Epithelial cell of proximal tubule (primary cell): ENCODE measurements around the gene SRCAP. TPM values are rescaled to one million over a fixed set of nuclear protein-coding genes. Genes with fewer than 3 reads are reported as not detected.

ENCODE experiments used
- DNase-seq: peaks from one replicate; pipeline ENCODE4 v3.0.0-alpha.2; 2011; ENCODE audit warnings: low read depth
- H3K4me3 ChIP-seq: 2 replicates; pipeline ENCODE4 v1.5.1; 2011; ENCODE audit warnings: low read depth, mild to moderate bottlenecking, low read length
- total RNA-seq: library from RNA; depleted of rRNA; stranded (reverse); fragments of >200 nt; gene quantifications from 2 replicates; pipeline ENCODE4 v1.2.3, GENCODE V29; 2015
- TF ChIP-seq, protein P1 (sequence below): conservative IDR thresholded peaks from 2 replicates; pipeline ENCODE4 v1.5.1; 2012; ENCODE audit warnings: low read depth, mild to moderate bottlenecking, low read length

Gene SRCAP
- total RNA-seq, 1 donor from 2014 or later: 11.8 TPM

DNA sequence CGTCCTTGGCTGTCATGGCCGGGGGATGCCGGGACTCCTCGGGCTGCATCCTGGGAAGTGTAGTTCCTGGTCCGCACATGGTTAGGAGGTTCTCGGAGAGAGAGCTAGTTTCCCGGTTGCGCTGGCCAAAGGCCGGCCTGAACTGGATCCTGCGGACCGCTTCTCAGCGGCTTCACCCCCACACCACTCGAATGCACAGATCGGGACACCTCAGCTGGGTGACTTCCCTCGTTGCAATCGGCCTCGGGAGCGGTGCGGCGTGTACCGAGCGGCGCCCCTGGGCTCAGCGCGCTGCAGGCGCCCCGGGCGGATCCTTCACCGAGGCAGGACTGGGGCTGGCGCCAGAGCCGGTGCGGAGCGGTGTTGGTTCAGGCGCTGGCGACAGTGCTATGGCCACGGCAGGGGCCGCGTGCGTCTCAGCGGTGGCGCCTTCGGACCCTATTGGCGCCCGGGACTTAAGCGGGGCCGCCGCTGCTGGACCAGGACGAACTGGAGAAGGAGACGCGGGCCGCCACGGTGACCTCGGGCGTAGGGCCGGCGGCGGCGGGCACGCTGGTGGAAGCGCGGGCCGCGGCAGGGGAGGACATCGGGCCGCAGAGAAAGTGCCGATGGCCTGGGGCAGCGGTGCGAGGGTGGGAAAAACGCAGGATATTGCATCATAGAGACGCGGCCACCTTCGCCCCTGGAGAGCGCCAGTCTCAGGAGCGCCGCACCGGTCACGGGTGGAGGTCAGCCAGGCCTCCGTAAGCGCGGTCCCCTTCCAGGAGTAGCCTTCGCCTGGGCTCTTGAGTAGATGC lies 76.6 kb downstream of the SRCAP start:
- TF ChIP-seq, protein P1, sequence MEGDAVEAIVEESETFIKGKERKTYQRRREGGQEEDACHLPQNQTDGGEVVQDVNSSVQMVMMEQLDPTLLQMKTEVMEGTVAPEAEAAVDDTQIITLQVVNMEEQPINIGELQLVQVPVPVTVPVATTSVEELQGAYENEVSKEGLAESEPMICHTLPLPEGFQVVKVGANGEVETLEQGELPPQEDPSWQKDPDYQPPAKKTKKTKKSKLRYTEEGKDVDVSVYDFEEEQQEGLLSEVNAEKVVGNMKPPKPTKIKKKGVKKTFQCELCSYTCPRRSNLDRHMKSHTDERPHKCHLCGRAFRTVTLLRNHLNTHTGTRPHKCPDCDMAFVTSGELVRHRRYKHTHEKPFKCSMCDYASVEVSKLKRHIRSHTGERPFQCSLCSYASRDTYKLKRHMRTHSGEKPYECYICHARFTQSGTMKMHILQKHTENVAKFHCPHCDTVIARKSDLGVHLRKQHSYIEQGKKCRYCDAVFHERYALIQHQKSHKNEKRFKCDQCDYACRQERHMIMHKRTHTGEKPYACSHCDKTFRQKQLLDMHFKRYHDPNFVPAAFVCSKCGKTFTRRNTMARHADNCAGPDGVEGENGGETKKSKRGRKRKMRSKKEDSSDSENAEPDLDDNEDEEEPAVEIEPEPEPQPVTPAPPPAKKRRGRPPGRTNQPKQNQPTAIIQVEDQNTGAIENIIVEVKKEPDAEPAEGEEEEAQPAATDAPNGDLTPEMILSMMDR: no peak
- DNase-seq: no peak
- H3K4me3 ChIP-seq: peak overlapping the region; percentile 83

- H3K4me3 ChIP-seq: no peak overlapping the region
- TF ChIP-seq, protein P1: no peak
- no peak for DNase-seq
These were observed 78.8 kb downstream of the SRCAP start for GRCh38 chr16:30777591-30778297.

GRCh38 chr16:30778549-30779244 lies 79.7 kb downstream of the SRCAP start:
- TF ChIP-seq, protein P1: no peak
- H3K4me3 ChIP-seq: no peak overlapping the region
- DNase-seq: no peak

- TF ChIP-seq, protein P1: no peak
- no peak overlapping the region for H3K4me3 ChIP-seq
- DNase-seq: no peak
These were observed 80.6 kb downstream of the SRCAP start for GRCh38 chr16:30779596-30779995.

DNA sequence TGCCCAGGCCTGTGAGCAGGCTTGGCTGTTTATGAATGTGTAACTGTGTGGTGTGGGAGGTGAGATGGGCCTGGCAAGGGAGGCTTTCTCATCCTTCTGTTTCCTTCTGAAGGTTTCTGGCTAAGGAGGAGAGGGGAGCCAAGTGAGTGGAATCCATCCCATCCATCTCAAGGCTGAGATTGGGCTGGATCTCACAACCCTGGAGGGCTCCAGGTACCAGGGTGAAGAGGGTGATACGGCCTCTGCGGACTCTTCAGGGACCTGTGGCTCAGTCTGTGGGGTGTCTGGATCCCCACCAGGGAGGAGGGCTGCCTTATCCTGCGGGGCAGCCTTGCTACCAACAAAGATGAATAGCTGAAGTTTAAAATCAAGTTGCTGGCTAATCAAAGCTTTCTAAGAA lies 81.0 kb downstream of the SRCAP start:
- TF ChIP-seq, protein P1: no peak
- no peak overlapping the region for H3K4me3 ChIP-seq
- no peak for DNase-seq

DNA sequence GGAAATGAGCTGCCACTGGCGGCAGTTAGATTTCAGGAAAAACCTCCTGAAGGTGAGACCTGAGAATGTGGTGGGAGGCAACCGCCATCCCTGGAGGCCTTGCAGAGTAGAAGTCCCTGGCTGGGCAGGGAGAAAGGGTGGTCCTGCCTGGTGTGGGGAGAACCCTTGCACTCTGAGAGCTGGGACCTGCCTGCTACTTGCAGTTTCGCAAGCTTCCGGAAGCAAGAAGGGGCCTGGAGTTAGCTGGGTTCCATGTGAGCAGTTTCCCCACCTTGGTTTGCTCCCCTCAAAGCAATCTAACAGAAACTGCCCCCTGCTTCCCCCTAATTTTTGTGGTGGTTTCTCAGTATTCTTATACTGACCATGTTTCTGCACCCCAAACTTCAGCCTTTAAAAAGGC lies 81.6 kb downstream of the SRCAP start:
- TF ChIP-seq, protein P1: no peak
- H3K4me3 ChIP-seq: no peak overlapping the region
- no peak for DNase-seq
